HG03457 (cell line): ENCODE measurements around the gene ADAMTS17.

ENCODE experiments used
- ATAC-seq: cut with Tn5 transposase; IDR thresholded peaks from one replicate; pipeline ENCODE4 v1.9.1; 2021; ENCODE audit warnings: moderate number of reproducible peaks; ENCODE audit not compliant: unreplicated experiment

The ADAMTS17 gene

DNA sequence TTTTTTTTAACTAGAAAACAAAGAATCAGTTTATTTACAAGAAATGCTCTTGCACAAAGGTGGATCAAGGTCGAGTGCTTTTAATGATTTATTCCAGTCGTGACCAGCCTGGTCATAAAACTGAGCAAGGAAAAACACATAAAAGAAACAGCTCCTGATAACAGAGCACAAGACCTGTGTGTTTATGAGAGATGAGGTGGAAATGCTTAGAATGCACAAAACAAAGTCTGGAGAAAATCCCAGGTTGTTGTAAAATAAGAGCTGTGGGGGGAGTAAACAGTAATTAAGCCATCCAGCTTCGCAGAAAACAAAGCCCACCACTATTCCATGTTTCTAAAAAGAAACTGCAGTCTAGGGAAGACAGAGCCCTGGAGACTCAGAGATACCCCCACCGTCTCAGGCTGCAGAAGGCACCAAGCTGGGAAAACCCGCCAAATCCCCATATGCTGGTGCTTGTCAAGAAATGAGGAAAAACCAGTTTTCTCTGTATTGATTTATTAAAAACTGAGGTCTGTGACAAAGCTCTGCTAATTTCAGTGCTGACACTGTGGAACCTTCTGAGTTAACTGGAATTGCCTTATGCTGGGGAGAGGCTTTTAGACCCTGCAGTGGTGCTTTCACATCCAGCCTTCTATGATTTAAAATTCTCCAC lies 139.3 kb downstream of the ADAMTS17 start:
- no peak for ATAC-seq

DNA sequence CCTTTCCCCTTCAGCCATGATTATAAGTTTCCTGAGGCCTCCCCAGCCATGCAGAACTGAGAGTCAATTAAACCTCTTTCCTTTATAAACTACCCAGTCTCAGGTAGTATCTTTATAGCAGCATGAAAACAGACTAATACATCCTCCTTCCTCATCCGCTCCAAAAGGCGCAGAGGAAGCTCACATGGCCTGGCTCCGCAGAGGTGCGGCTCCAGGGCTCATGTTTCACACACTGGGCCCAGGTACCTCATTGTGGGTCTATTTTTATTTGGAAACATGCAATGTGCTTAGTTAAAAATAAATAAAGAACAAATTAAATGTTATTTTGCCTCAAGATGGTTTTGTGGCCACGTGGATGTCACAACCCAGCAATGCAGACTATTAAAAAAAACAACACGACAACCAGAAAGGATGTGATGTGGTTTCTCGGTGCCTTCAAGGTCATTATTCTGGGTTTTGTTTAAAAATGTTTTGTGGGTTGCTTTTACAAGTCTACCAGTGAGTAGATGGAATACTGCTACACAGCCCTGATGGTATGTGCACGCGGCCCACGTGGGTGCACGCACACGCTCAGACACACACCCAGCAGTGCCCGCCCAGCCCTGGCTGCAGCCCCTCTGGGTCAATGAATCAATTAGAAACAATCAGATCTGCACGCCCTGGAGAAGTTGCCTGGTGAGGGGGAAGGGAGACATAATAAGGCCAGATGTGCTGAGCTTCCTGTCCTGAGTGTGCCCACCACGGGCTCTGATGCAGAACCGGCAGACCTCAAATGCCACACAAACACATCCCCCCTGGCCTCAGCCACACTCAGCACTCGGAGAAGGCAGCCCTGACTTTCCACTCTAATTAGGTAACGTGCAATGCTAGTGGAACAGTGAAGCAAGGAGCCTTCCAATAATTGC lies 140.1 kb downstream of the ADAMTS17 start:
- no peak for ATAC-seq

DNA sequence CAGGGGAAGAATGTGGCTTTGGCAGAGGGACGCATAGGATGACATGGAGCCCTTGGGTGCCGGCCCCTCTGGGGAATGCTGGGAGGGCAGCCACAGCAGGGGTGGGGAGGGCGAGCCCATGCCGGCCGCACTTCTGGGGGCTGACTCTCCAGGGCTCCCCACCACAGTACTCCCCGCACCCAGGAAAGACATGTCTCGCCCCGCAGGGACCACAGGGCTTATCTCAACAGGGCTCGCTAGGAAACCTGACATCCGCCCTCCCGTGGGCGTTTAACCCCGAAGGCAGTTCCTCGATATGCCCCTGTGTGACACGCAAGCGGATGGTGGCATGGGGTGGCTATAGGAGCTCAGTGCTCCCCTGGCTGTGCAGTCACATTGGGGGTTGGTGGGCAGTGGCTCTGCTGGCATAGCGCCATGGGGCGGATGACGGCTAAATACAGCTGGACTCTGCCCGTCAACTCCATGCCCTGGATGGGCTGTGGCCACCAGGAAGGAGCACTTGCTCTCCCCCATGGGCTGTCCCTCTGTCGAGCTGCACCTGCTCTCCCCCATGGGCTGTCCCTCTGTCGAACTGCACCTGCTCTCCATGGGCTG lies 141.4 kb downstream of the ADAMTS17 start:
- no peak for ATAC-seq

DNA sequence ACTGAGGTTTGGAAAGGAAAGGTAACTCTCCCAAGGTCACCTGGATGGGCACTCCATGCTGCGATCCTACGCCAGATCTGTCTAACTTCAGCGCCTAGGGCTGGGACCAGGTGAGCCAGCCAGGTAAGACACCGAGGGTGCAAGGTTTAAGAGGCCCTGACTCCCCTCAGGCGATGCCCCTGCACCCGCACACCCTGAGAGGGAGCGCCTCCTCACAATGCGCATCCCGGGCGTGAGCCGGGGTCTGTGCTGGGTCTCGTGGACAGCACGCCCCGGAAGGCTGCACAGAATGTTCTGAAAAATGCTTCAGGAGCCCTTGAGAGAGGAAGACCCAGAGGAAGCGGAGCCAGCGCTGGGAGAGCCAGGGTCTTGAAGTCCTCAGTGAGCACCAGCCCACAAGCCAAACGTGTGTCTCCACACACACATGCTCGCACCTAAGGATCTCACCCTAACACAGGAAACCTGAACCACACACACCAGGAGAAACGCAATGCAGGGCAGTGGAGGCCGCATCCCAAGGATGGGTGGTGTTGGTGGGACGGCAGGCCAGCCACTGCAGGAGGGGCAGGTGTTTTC lies 142.0 kb downstream of the ADAMTS17 start:
- no peak for ATAC-seq

- no peak for ATAC-seq
Measured at GRCh38 chr15:100198442-100198841, 143.3 kb downstream of the ADAMTS17 start.

GRCh38 chr15:100196326-100197058 lies 145.3 kb downstream of the ADAMTS17 start:
- ATAC-seq = no peak

DNA sequence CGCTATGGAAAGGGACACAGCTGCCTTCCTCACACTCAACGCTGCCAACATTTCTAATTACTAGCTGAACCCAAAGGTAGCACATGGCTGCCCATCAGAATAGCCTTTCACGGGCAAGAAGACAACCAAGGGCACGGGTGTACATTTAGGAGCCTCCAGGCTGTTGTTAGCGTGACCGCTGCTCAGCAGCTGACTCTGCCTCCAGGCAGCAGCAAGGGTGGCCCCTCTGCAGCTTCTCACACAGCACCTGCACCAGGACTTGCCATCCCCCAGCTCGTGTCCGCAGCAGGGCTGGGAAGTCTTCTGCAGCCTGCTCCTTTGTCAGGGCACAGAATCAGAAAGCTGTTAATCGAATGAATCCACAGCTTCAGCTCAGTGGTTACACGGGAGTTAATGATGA lies 146.8 kb downstream of the ADAMTS17 start:
- ATAC-seq = no peak

DNA sequence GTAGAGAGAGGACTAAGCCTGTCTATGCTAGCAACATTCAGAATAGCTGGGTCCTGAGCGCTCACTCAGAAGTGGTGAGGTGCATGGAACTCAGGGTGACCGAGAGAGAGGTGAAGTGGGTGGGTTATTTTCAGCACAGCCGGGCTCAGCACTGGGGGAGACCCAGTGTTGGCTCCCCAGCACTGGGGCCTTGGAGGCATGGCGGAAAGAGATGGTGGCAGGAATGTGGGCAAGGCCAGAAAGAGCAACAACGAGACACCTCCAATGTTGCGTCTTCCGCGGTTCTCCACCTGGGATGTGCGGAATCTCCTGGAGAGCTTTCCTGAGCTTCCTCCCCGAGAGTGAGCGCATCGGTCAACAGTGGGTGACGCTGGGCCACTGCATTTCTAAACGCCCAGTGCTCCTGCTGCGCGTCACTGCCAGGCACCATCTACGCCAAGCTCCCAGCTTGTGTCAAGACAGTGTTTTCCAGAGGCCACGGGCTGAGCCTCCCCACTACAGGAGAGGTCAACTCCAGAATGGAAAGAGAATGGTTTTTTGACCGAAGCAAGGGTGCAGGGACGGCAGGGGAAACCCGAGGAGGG lies 148.4 kb downstream of the ADAMTS17 start:
- ATAC-seq = no peak

DNA sequence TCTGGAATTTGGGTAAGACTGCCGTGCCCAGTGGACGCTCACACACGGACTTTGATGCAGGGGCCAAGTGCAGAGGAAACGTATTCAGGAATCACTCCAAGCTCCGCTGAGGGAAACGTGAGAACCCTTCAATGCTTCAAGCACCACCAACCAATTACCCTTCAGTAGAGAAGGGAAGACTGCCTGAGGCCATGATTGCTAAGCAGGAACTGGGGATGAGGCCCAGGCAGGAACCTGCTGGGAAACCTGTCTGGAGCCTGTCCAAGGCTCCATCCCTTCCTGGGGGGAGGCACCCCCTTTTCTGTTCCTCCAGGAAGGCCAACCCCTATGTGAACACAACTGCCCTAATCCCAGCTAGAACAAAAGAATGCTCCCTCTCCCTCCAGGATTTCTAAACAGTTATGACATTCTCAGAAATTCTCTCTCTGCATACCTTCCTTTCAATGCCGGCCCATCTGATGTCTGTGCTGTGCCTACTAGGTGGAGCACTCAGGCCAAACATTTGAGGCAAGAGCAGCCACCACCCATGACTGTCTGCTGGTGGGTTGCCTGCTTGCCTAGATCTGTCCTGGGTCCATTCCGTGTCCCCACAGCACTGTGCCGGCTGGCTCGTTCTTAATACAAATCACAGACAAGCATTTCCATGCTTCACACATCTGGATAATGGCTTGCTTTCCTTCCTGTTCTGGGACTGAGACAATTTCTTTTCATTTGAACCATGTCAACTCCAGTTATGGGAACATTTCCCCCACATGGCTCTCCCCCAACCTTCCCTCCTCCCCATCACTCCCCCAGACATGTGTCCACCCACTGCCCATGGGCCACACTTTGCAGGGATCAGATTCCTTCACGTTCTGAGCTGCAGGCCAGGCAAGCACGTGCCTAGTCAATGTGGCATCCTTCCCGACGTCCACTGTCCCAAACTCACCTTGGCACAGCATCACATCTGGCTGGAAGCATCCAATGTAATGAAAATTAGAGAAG lies 149.4 kb downstream of the ADAMTS17 start:
- ATAC-seq = no peak

DNA sequence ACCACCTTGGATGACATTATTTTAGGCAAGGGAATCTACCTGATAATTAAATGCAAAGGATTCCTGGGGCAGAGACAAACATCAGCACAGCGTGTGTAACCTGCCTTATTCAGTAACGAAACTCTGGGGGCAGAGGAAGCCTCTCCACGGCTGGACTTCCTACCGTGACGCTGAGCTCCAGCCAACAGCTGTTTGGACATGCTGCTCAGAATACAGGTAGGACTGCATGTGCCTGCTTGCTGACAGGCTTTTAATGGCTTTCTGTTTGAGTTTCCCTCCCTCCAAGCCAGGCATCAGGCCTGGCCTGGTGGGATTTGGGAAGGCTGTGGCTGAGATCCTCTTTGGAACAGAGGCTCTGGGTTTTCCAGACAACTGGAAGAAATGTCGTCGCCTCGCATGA lies 150.6 kb downstream of the ADAMTS17 start:
- no peak for ATAC-seq

GRCh38 chr15:100190675-100191074 lies 151.1 kb downstream of the ADAMTS17 start:
- ATAC-seq = no peak

GRCh38 chr15:100189849-100190248 lies 151.9 kb downstream of the ADAMTS17 start:
- no peak for ATAC-seq

GRCh38 chr15:100189319-100189718 lies 152.5 kb downstream of the ADAMTS17 start:
- no peak for ATAC-seq

- no peak for ATAC-seq
Measured at GRCh38 chr15:100187677-100188076, 154.1 kb downstream of the ADAMTS17 start.

- ATAC-seq = no peak
Measured at GRCh38 chr15:100186960-100187359, 154.8 kb downstream of the ADAMTS17 start.

DNA sequence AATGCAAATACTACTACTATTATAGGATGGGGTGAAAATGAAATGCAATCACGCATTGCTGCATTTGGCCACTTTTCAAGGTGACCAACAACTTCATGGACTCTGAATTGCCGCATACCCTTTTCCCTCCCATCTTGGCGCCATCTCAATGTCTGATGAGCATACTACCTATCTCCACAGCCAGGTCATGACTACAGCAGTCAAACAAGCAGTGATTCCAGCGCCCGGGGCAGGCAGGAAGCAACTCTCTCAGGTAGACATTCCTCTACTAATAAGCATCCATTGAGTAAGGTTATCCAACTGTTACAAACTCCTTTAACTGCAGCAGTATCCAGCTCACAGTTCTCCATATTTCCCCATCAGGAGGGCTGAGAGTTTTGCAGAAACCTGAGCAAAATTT lies 155.4 kb downstream of the ADAMTS17 start:
- no peak for ATAC-seq

DNA sequence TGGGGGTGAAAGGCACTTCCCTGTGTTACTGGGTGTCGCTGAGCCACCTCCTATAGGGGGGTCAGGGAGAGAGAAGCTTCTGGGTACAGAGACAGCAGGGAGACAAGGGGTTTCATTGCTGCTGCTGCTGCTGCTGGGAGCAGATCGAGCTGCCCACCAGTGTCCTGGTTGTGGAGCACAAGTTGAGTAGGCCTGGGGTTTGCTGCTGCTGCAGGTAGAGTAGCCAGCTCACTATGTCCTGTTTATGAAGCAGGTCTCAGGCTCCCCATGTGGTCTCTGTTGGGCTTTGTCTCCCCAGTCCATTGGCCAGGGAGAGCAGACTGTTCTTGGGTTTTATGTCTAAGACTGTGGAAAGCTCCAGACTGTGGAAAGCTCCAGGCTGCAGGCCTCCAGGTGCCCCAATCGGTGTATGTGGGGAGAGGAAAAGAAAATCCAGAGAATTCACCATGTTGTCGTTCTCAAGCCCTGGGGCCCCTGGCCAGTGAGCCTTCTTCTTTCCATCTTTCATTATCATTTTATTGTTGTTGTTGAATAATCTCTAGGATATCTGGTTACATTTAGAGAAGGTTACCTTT lies 157.8 kb downstream of the ADAMTS17 start:
- no peak for ATAC-seq

DNA sequence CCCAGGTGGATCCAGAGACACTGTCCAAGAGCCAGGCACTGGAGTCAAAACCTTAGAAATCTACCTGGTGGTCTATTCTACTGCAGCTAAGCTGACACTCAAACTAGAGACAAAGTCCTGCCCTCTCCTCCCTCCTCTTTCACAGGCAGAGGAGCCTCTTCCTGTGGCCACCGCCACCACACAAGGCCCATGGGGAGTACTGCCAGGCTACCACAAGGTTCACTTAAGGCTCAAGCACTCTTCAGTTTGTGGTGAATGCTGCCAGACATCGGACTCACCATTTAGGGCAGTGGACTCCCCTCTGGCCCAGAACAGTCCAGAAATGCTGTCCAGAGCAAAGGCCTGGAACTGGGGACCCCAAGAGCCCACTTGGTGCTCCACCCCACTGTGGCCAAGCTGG lies 160.9 kb downstream of the ADAMTS17 start:
- no peak for ATAC-seq
